ENCODE measurements around the gene NR1D2.

- TF ChIP-seq, protein P1, sequence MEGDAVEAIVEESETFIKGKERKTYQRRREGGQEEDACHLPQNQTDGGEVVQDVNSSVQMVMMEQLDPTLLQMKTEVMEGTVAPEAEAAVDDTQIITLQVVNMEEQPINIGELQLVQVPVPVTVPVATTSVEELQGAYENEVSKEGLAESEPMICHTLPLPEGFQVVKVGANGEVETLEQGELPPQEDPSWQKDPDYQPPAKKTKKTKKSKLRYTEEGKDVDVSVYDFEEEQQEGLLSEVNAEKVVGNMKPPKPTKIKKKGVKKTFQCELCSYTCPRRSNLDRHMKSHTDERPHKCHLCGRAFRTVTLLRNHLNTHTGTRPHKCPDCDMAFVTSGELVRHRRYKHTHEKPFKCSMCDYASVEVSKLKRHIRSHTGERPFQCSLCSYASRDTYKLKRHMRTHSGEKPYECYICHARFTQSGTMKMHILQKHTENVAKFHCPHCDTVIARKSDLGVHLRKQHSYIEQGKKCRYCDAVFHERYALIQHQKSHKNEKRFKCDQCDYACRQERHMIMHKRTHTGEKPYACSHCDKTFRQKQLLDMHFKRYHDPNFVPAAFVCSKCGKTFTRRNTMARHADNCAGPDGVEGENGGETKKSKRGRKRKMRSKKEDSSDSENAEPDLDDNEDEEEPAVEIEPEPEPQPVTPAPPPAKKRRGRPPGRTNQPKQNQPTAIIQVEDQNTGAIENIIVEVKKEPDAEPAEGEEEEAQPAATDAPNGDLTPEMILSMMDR (IDR thresholded peaks at IDR 0.05; ENCODE audit: insufficient read depth, low read depth, low read length): no peak
- no peak for TF ChIP-seq EZH2 (IDR thresholded peaks at IDR 0.05; ENCODE audit: insufficient read depth, low read length)
These were observed 36.9 kb downstream of the NR1D2 start for GRCh38 chr3:23981955-23982354.
